Iris pigment epithelial cell (primary cell): ENCODE measurements around the gene NLRP5.
A peak's percentile ranks its signal among the peaks of the same experiment; 100 is the strongest.
"Not testable (repeated sequence)": the region's sequence is repeated elsewhere in the genome, so short reads cannot be mapped to it uniquely, and the experiment has no call there.

Experiments
- DNase-seq: peaks from one replicate; pipeline ENCODE4 v3.0.0-alpha.2; 2011; ENCODE audit warnings: low read depth

The NLRP5 gene

GRCh38 chr19:56098731-56099568, 112.4 kb downstream of the NLRP5 start:
- no peak for DNase-seq

- DNase-seq: no peak
Observed at GRCh38 chr19:56099638-56100539, 113.3 kb downstream of the NLRP5 start.

- DNase-seq: no peak
Observed at GRCh38 chr19:56101095-56101494, 114.5 kb downstream of the NLRP5 start.

GRCh38 chr19:56101746-56102535, 115.4 kb downstream of the NLRP5 start:
- DNase-seq: no peak

- DNase-seq: no peak
Observed at GRCh38 chr19:56103027-56103614, 116.5 kb downstream of the NLRP5 start.

GRCh38 chr19:56104423-56104822, 117.8 kb downstream of the NLRP5 start:
- no peak for DNase-seq

- DNase-seq: peak; percentile 44
Observed at GRCh38 chr19:56105090-56105701, 118.6 kb downstream of the NLRP5 start.

- not testable (repeated sequence) for DNase-seq
Observed at GRCh38 chr19:56105831-56106396, 119.3 kb downstream of the NLRP5 start.

GRCh38 chr19:56106397-56106849, 119.8 kb downstream of the NLRP5 start:
- no peak for DNase-seq

- no peak for DNase-seq
Observed at GRCh38 chr19:56106993-56107392, 120.4 kb downstream of the NLRP5 start.

GRCh38 chr19:56107626-56108351, 121.2 kb downstream of the NLRP5 start:
- DNase-seq: no peak

- DNase-seq: peak; percentile 40
Observed at GRCh38 chr19:56108447-56109195, 122.0 kb downstream of the NLRP5 start.

GRCh38 chr19:56109226-56109625, 122.7 kb downstream of the NLRP5 start:
- DNase-seq: peak; percentile 63

GRCh38 chr19:56110515-56111448, 124.2 kb downstream of the NLRP5 start:
- peak; percentile 52 for DNase-seq
